Epithelial cell of proximal tubule (primary cell): ENCODE measurements around the gene CHN2. TPM values are rescaled to one million over a fixed set of nuclear protein-coding genes. Genes with fewer than 3 reads are reported as not detected.

ENCODE experiments used
- DNase-seq: peaks from one replicate; pipeline ENCODE4 v3.0.0-alpha.2; 2011; ENCODE audit warnings: low read depth
- H3K4me3 ChIP-seq: 2 replicates; pipeline ENCODE4 v1.5.1; 2011; ENCODE audit warnings: low read depth, mild to moderate bottlenecking, low read length
- CTCF ChIP-seq: conservative IDR thresholded peaks from 2 replicates; pipeline ENCODE4 v1.5.1; 2012; ENCODE audit warnings: low read depth, mild to moderate bottlenecking, low read length
- total RNA-seq: library from RNA; depleted of rRNA; stranded (reverse); fragments of >200 nt; gene quantifications from 2 replicates; pipeline ENCODE4 v1.2.3, GENCODE V29; 2015

CHN2 gene
- total RNA-seq, 1 donor from 2014 or later = 0.35 TPM

GRCh38 chr7:29275493-29275892 is 80.9 kb downstream of the CHN2 start:
- no peak for DNase-seq
- H3K4me3 ChIP-seq = no peak overlapping the region

DNA sequence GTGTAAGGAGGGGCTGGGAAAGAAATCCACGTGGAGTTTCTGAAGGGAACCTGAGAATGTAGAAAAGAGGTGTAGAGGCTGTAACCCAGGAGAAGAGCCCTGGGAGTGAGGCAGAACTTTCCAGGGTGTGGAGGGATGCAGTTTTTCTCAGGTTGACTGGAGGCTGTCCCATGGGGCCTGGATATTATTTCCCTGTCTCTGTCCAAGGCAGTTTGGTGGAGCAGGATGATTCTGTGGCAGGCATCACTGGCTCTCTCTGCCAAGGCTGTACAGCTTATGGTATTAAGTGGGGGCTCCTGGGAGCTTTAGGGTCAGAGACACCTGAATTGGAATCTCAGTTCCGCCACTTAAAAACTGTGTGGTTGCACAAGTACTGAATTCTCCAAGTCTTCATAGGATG is 81.6 kb downstream of the CHN2 start:
- no peak for DNase-seq
- TF ChIP-seq CTCF = no peak
- no peak overlapping the region for H3K4me3 ChIP-seq

More at GRCh38 chr7:29275493-29275892, 80.9 kb downstream of the CHN2 start:
- TF ChIP-seq CTCF = no peak

DNA sequence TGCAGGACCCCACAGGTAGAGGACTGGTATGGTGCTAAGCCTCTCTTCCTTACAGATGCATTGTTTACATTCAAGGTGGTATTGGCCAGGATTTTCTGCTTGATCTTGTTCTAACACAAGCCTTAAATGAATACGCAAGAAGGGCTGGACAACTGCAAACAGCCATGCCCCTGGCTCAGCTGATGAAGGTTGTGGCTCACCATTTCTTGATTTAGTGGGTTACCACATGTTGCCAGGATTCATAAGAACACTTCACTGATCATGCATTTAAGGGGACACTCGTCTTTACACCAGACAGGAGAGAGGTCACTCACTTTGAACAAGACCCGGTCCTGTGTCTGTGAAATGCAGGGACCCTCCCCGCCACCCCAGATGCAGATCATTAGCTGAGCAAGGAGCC is 82.2 kb downstream of the CHN2 start:
- no peak overlapping the region for H3K4me3 ChIP-seq
- no peak for TF ChIP-seq CTCF
- no peak for DNase-seq

GRCh38 chr7:29277436-29278215 is 83.1 kb downstream of the CHN2 start:
- TF ChIP-seq CTCF = no peak
- DNase-seq = no peak
- no peak overlapping the region for H3K4me3 ChIP-seq

GRCh38 chr7:29278337-29279069 is 83.9 kb downstream of the CHN2 start:
- TF ChIP-seq CTCF = no peak
- no peak overlapping the region for H3K4me3 ChIP-seq
- DNase-seq = no peak

DNA sequence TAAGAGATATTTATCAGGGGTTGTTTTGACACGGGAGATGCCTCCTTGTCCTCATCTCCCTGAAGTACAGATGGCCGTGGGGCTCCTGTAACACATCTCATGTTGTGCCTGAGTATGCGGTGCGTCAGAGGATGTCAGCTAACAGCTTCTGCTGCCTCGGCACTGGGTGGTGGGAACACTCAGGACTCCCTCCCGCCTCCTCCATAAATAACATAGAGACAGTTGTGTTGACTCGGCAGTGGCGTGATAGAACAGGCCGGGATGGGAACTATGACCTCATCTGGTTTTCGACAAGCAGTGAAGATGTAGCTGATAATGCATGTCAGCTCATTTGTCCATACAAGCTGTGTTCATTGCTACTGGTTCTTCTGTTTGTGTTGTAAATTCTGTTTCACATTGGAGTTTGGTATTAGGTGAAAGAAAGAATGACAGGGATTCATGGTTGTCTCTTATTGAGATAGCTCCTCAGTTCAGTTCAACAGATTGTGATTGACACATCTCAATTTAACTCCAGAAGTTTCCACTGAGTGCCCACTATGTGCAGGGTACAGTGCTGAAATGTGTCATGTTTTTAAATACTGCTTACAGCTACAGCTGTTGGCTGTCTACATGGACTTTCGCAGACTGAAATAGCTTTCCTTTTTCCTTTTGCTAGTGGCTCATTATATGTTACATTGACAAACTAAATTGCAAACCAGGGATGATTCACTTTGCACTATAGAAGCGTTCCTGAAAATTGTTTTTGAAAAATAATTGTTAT is 87.4 kb downstream of the CHN2 start:
- H3K4me3 ChIP-seq = no peak overlapping the region
- DNase-seq = no peak
- no peak for TF ChIP-seq CTCF
